Lung (tissue), 12 donors: ENCODE results near the gene LSM5. TPM values are rescaled to one million over a fixed set of nuclear protein-coding genes. Genes with fewer than 3 reads are reported as not detected.

Source experiments
- ATAC-seq: fragments of 200-7000 bp; cut with Tn5 transposase; one replicate; pipeline ENCODE4 v1.9.1; 2020; ENCODE audit warnings: moderate number of reproducible peaks; ENCODE audit not compliant: insufficient read depth, low FRiP score
- DNase-seq, 3 donors: peaks; one replicate each; pipeline ENCODE4 v3.0.0-alpha.2; 2013 to 2017
- H3K27ac ChIP-seq, 2 donors: one replicate each; pipeline ENCODE4 v1.5.1; 2013; ENCODE audit warnings: mild to moderate bottlenecking in 2 of 2, moderate library complexity in 2 of 2, control low read depth in 1 of 2, inconsistent platforms in 1 of 2, low read depth in 1 of 2, low read length in 1 of 2
- H3K27me3 ChIP-seq, 3 donors: one replicate each; pipeline ENCODE4 v1.5.1; 2013; ENCODE audit warnings: low read length in 2 of 3; ENCODE audit not compliant: control insufficient read depth in 3 of 3, insufficient read depth in 3 of 3
- H3K36me3 ChIP-seq, 4 donors: one replicate each; pipeline ENCODE4 v1.5.1; 2013; ENCODE audit warnings: low read length in 4 of 4, mild to moderate bottlenecking in 1 of 4, moderate library complexity in 1 of 4; ENCODE audit not compliant: control insufficient read depth in 4 of 4, insufficient read depth in 4 of 4
- H3K4me1 ChIP-seq, 5 donors: one replicate each; pipeline ENCODE4 v1.5.1; 2013; ENCODE audit warnings: low read length in 5 of 5, mild to moderate bottlenecking in 2 of 5, moderate library complexity in 1 of 5; ENCODE audit not compliant: control insufficient read depth in 5 of 5, insufficient read depth in 5 of 5
- H3K4me3 ChIP-seq: one replicate; pipeline ENCODE4 v1.5.1; 2013; ENCODE audit warnings: mild to moderate bottlenecking, control low read depth, moderate library complexity
- H3K9ac ChIP-seq, 2 donors: one replicate each; pipeline ENCODE4 v1.5.1; 2013; ENCODE audit warnings: low read length in 2 of 2, control low read depth in 1 of 2; ENCODE audit not compliant: insufficient read depth in 1 of 2
- H3K9me3 ChIP-seq, 4 donors: one replicate each; pipeline ENCODE4 v1.5.1; 2013; ENCODE audit warnings: low read length in 3 of 4, mild to moderate bottlenecking in 1 of 4, moderate library complexity in 1 of 4; ENCODE audit not compliant: control insufficient read depth in 4 of 4, insufficient read depth in 3 of 4
- CTCF ChIP-seq: IDR thresholded peaks from 2 replicates; pipeline ENCODE4 v1.5.1; 2012; ENCODE audit warnings: mild to moderate bottlenecking; ENCODE audit errors: control extremely low read depth, extremely low read depth
- WGBS, 2 donors: extraction: QIAGEN DNeasy Blood & Tissue Kit; methylation state at CpG; one replicate each; pipeline ENCODE4 v1.1.7; 2013; 5-methylcytosine and 5-hydroxymethylcytosine counted together
- polyA plus RNA-seq, 2 donors: library from polyadenylated mRNA; stranded (reverse); fragments of 200-250 nt; gene quantifications; one replicate each; pipeline ENCODE4 v1.2.1, GENCODE V29; 2013
- total RNA-seq, 2 donors: library from RNA; depleted of rRNA in 1 of 2; stranded (reverse); fragments of >200 nt in 1 of 2; gene quantifications; one replicate each; pipeline ENCODE4 v1.2.1, GENCODE V29; 2014 to 2021
- donor health status: control.
- donor health status: control.
- donor health status: Bipolar disorder and iron deficiency.
- donor health status: healthy.
- donor health status: DM: yes; HTN: yes; CAD: no.

LSM5 gene
- total and polyA plus RNA-seq, 4 donors: 23.0 to 98.5 (median 37.8) TPM

- Histone ChIP-seq H3K36me3 (no peaks in the 10 kb centered on the region), H3K9me3 (no peaks in the 10 kb centered on the region), H3K4me3 (no peak overlapping the region), H3K4me1 (peaks cover 0 to 1% (median 0%) of the 10 kb centered on the region in 5 donors), H3K27ac (no peak overlapping the region), H3K9ac (no peak overlapping the region), H3K27me3 (no peaks in the 10 kb centered on the region)
- ATAC-seq: no peak
- DNase-seq: no peak
- WGBS, 2 donors: 95 to 100% methylated on average over 1 of the region's 1 CpG
- no peak for TF ChIP-seq CTCF
Measured at GRCh38 chr7:32477649-32477980, 12.6 kb downstream of the LSM5 start.

- DNase-seq (no peak), ATAC-seq (no peak)
- no peaks in the 10 kb centered on the region for H3K36me3 ChIP-seq
- 75 to 76% methylated on average over 3 of the region's 3 CpGs for WGBS, 2 donors
- H3K4me1 ChIP-seq: peaks cover 0 to 1% (median 0%) of the 10 kb centered on the region in 5 donors
- H3K9ac ChIP-seq: no peak overlapping the region
- TF ChIP-seq CTCF: no peak
- no peak overlapping the region for H3K27ac ChIP-seq
- no peak overlapping the region for H3K4me3 ChIP-seq
- no peaks in the 10 kb centered on the region for H3K27me3 ChIP-seq
- H3K9me3 ChIP-seq: peaks cover 0 to 1% (median 0%) of the 10 kb centered on the region in 4 donors
Measured at GRCh38 chr7:32476816-32477648, 13.1 kb downstream of the LSM5 start.

GRCh38 chr7:32474008-32474407, 16.2 kb downstream of the LSM5 start:
- no peaks in the 10 kb centered on the region for H3K36me3 ChIP-seq
- ATAC-seq: no peak
- 71 to 80% methylated on average over 1 of the region's 1 CpG for WGBS, 2 donors

More at GRCh38 chr7:32474008-32474407, 16.2 kb downstream of the LSM5 start:
- DNase-seq: no peak
- H3K4me3 ChIP-seq: no peak overlapping the region
- TF ChIP-seq CTCF: no peak
- no peak overlapping the region for H3K27ac ChIP-seq
- H3K27me3 ChIP-seq: no peaks in the 10 kb centered on the region
- H3K4me1 ChIP-seq: peaks cover 0 to 1% (median 0%) of the 10 kb centered on the region in 5 donors
- peaks cover 0 to 7% (median 0%) of the 10 kb centered on the region in 4 donors for H3K9me3 ChIP-seq
- H3K9ac ChIP-seq: no peak overlapping the region
